GF-D8 (cell line): ENCODE data around the gene TYK2.
"Not testable (repeated sequence)": the region's sequence is repeated elsewhere in the genome, so short reads cannot be mapped to it uniquely, and the experiment has no call there.

Experiments
- DNase-seq: peaks from one replicate; lab custom pipeline; 2025; lab: John Stamatoyannopoulos, UW

TYK2 gene

GRCh38 chr19:10380313-10381102, at the start of gene TYK2:
TSS of gene TYK2 (minus strand) at chr19:10380572. CDS start at chr19:10378406, 2,166 bp downstream.
- DNase-seq, result peak; percentile 97

DNA sequence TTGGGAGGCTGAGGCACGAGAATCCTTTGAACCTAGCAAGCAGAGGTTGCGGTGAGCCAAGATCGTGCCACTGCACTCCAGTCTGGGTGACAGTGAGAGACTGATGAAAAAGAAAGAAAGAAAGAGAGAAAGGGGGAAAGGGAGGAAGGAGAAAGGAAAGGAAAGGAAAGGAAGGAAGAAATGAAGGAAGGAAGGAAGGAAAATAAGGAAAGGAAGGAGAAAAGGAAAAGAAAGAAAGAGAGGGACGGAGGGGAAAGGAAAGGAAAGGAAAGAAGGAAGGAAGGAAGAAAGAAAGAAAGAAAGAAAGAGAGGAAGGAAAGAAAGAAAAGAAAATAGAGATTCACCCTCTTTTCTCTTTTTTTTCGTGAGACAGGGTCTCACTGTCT, 48.6 kb upstream of the TYK2 start:
- DNase-seq, result no peak

DNA sequence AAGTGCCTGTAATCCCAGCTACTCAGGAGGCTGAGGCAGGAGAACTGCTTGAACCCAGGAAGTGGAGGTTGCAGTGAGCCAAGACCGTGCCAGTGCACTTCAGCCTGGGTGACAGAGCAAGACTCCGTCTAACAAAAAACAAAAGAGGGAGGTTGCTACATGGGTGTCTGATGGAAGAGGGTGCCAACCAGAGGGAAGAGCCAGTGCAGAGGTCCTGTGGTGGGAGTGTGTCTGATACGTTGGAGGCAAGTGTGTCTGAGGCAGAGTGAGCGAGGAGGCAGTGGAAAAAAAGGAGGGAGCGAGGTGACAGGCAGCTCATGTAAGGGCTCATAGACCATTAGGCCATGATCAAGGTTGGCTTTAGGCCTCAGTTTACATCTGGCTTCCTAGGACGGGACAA, 46.8 kb upstream of the TYK2 start:
- no peak for DNase-seq

- DNase-seq, result peak; percentile 16
Measured at GRCh38 chr19:10424011-10424637, 43.8 kb upstream of the TYK2 start.

- DNase-seq, result no peak
Measured at GRCh38 chr19:10422846-10423245, 42.5 kb upstream of the TYK2 start.

GRCh38 chr19:10422046-10422461, 41.7 kb upstream of the TYK2 start:
- no peak for DNase-seq

- DNase-seq, result no peak
Measured at GRCh38 chr19:10421240-10422045, 41.1 kb upstream of the TYK2 start.

- DNase-seq, result no peak
Measured at GRCh38 chr19:10420444-10421239, 40.3 kb upstream of the TYK2 start, which contains the start of gene PDE4A. TSS of gene PDE4A (plus strand) at chr19:10420538. CDS start at chr19:10420765, 227 bp downstream.

DNA sequence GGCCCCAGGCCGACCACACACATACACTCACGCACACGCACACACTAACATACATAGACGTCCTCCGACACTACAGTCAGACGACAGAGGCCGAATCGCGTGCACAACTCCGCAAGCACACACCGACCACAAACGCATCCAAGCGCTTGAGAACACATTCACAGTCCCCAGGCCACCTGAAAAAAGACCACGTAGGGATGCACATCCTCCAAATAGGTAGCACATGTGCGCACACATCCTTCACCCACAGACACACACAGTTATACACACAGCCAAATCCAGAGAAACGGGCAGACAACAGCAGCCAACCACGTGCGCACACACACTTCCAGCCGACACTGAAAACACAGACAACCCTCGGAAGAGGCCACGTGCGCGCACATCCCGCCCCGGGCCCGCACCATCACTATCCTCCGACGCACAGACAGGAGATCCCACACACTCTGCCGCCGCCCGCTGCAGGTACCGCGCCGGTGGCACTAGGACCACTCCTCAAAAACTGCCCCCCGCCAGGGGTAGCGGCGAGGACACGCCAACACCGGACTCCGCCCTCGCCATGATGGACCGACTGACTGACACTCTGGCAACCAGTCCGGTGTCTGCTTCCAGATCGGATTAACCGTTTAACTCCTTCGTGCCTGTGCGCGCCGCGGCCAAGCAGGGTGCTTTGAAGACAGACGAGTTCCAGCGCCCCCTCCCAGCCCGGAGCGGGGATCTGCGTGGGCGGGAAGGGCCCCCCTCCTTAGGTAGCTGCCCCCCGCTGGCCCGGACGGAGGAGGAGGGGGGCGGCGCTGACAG, 39.5 kb upstream of the TYK2 start:
- peak; percentile 63 for DNase-seq

- no peak for DNase-seq
Measured at GRCh38 chr19:10419200-10419645, 38.9 kb upstream of the TYK2 start.

DNA sequence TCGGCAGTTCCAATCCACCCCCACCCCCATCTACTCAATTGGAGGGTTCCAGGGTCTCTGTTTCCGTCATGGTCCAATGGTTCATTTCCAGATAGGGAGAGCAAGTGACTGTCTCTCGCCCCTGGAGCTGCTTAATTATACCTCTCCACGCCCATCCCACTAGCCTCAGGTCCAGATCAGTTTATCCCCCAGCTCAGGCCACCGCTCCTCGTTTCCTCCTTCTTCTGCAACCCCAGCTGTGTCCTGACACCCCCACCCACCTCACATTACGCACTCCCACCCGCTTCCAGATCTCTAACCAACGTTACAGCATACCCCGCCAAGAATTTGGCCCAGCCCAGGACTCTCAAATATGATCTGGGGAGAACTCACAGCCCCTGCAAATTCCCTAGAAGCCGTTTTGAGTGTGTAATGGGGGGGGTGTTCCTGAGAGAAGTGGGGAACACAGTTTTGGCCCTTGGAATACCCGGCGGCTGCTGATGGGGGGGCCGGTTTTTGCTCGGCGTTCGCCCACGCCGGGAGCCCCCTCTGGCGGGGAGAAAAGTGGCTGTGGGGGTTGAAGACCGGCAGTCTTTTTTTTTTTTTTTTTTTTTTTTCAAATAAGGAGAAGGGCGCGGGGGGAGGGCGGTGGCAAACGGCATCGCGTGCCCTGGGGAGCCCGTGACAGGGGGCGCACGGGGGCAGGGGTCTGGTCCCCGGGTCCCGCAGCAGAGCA, 38.3 kb upstream of the TYK2 start:
- no peak for DNase-seq

GRCh38 chr19:10418235-10418484, 37.8 kb upstream of the TYK2 start:
- no peak for DNase-seq

DNA sequence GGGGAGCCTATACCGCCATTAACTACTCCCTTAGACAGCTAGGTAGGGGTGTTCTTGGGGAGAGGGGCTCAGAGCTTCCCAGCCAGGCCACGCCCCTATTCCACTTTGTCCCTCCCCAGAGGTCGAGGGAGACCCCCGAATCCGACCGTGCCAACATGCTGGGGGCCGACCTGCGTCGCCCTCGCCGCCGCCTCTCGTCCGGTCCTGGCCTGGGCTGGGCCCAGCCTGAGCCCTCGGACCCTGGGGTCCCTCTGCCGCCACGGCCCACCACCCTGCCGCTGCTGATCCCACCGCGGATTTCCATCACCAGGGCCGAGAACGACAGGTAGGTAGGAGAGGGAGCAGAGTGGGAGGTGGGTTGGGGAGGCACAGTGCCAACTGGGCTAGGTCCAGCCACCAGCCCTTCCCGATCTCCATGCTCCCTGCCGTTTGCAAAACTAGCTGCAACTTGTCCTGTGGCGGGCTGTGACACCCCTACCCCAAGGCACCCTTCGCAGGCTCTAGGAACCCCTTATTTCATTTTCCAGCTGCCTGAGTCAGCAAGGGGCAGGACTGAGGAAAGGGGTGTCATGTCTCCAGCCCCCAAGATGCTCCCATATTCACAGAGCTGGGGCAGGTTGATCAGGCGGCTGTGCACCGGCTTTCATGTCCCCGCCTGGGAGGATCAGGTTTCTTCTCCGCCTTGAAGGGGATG, 37.3 kb upstream of the TYK2 start:
- no peak for DNase-seq

DNA sequence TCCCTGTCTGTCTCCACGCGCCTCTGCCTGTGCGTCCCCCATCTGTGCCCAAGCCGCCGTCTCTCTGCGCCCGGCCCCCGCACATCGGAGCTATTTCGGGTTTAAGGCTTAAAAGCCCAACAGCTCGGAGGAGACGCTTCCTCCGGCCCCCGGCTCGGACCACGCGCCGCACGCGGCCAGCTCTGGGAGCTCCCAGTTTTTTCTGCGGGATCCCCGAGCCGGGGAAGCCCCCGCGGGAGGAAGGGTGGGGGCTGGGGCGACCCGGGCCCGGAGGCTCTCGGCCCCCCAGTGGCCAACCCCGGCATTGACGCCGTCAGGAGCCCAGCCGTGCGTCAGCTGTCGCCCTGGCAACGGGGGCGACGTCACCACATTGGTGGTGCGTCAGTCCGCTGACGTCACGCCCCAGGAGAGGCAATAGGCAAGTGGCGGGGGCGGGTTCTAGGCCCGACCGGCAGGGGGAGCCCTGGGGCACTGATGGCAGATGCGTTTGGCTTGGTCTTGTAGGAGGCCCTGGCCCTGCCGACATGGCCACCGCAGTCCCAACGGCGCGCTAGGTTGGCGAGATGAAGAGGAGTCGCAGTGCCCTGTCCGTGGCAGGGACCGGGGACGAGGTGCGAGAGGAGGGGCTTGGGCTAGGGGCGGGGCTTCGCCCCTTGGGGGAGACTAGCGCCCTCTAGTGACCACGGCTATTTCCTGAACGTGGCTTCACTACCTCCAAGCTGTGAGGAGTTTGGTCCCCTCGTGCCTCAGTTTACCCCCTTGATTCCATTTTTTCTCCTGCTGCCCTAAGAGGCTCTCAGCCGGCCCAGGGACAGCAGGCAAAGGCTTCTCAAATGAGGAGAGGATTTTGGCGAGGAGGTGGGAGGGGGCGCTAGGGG, 36.2 kb upstream of the TYK2 start:
- peak; percentile 63 for DNase-seq

- DNase-seq, result no peak
Measured at GRCh38 chr19:10416083-10416379, 35.7 kb upstream of the TYK2 start.

- DNase-seq, result no peak
Measured at GRCh38 chr19:10412257-10412977, 32.0 kb upstream of the TYK2 start.

DNA sequence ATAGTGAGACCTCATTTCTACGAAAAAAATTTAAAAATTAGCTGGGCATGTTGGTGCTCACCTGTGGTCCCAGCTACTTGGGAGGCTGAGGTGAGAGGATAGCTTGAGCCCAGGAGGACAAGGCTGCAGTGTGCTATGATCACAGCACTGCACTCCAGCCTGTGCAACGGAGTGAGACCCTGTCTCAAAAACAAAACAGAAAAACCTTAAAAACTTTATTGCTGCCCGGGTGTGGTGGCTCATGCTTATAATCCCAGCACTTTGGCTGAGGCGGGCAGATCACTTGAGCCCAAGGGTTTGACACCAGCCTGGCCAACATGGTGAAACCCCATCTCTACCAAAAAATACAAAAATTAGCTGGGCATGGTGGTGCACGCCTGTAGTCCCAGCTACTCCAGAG, 30.9 kb upstream of the TYK2 start:
- not testable (repeated sequence) for DNase-seq

DNA sequence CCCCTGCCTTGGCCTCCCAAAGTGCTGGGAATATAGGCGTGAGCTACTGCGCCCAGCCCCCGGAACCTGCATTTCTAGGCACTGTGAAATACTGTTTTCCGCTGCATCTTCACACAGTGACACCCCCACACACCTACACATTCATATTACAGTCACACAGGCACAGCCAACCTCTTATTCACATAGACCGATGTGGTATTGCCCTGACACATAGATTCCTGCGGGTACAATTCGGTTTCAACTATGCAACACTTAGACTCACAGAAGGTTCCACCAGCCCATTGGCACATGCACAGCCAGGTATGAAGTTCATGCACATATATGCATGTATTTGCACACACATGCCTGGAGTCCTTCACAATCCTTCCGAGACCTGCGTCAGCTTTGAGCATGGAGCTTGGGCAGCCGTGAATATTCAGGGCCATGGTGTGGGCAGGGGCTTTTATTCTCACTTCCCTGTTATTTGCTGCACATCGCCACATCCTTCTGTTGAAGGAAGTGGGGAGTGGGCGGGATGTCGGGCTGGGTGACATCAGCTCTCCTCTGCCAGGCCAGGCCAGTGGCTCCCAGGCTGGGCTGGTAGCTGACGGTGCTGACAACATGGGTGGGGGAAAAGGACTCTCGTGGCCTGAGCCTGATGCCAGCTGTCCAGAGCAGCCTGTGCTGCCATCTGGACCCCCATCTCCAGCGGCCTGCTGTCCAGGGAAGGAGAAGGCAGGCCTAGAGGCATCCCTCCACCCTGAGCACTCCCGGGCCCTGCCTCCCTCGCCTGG, 28.3 kb upstream of the TYK2 start:
- DNase-seq, result no peak
